Stimulated activated naive CD4-positive, alpha-beta T cell (primary cell): Measurements from ENCODE around the gene EIF3J.

Source experiments
- DNase-seq, 6 experiments: peaks; one replicate each; lab custom pipeline; 2025; lab: John Stamatoyannopoulos, UW

EIF3J gene

GRCh38 chr15:44595246-44595645 lies 58.3 kb downstream of the EIF3J start:
- DNase-seq: no peak

GRCh38 chr15:44595656-44596510 lies 58.9 kb downstream of the EIF3J start:
- no peak for DNase-seq

GRCh38 chr15:44596511-44597010 lies 59.6 kb downstream of the EIF3J start:
- no peak for DNase-seq

- no peak for DNase-seq
These were observed 61.1 kb downstream of the EIF3J start for GRCh38 chr15:44598066-44598465.

- DNase-seq: no peak
These were observed 61.9 kb downstream of the EIF3J start for GRCh38 chr15:44598892-44599291.

GRCh38 chr15:44603126-44603525 lies 66.2 kb downstream of the EIF3J start:
- DNase-seq: no peak

GRCh38 chr15:44606740-44607139 lies 69.8 kb downstream of the EIF3J start:
- DNase-seq: no peak
